Loucy (cell line): ENCODE data around the gene SCYL1.

Source experiments
- H2AFZ ChIP-seq: fragments of 200-600 bp; sonication (generic); 2 replicates; pipeline ENCODE4 v1.6.0; 2016; ENCODE audit warnings: antibody characterized with exemption, mild to moderate bottlenecking, low read length, moderate library complexity
- H3F3A ChIP-seq: fragments of 200-600 bp; 2 replicates; pipeline ENCODE4 v1.6.0; 2016; ENCODE audit warnings: antibody characterized with exemption, low read depth, mild to moderate bottlenecking
- H3K27me3 ChIP-seq: fragments of 200-600 bp; sonication (generic); 2 replicates; pipeline ENCODE4 v1.6.1; 2014; ENCODE audit warnings: low read length, mild to moderate bottlenecking; ENCODE audit not compliant: insufficient read depth, poor library complexity, severe bottlenecking
- H3K36me3 ChIP-seq: fragments of 200-600 bp; sonication (generic); 2 replicates; pipeline ENCODE4 v1.6.1; 2016; ENCODE audit warnings: low read length; ENCODE audit not compliant: insufficient read depth
- H3K4me1 ChIP-seq: fragments of 200-600 bp; sonication (generic); 2 replicates; pipeline ENCODE4 v1.5.1; 2014; ENCODE audit warnings: low read length, mild to moderate bottlenecking; ENCODE audit not compliant: insufficient read depth, poor library complexity, severe bottlenecking
- H3K4me2 ChIP-seq: fragments of 200-600 bp; sonication (generic); 2 replicates; pipeline ENCODE4 v1.6.0; 2014; ENCODE audit warnings: antibody characterized with exemption, low read length, low read depth, mild to moderate bottlenecking; ENCODE audit not compliant: poor library complexity, severe bottlenecking
- H3K4me3 ChIP-seq: fragments of 200-600 bp; sonication (generic); 2 replicates; pipeline ENCODE4 v1.5.1; 2014; ENCODE audit warnings: low read length, mild to moderate bottlenecking, mixed read lengths; ENCODE audit not compliant: poor library complexity, severe bottlenecking
- H3K79me2 ChIP-seq: fragments of 200-600 bp; sonication (generic); 2 replicates; pipeline ENCODE4 v1.6.1; 2014; ENCODE audit warnings: low read length; ENCODE audit not compliant: insufficient read depth
- H3K9ac ChIP-seq: fragments of 200-600 bp; sonication (generic); 2 replicates; pipeline ENCODE4 v1.6.0; 2014; ENCODE audit warnings: mild to moderate bottlenecking, low read depth, low read length, moderate library complexity; ENCODE audit not compliant: poor library complexity, severe bottlenecking
- H3K9me2 ChIP-seq: fragments of 200-600 bp; sonication (generic); replicated peaks from 2 replicates; pipeline ENCODE4 v1.6.1; 2016; ENCODE audit warnings: low read depth, low read length, mixed read lengths
- H3K9me3 ChIP-seq: fragments of 200-600 bp; sonication (generic); 2 replicates; pipeline ENCODE4 v1.6.1; 2014; ENCODE audit warnings: mild to moderate bottlenecking, antibody characterized with exemption, low read length, low read depth; ENCODE audit not compliant: insufficient read depth
- H4K20me1 ChIP-seq: fragments of 200-600 bp; sonication (generic); 2 replicates; pipeline ENCODE4 v1.6.0; 2014; ENCODE audit warnings: antibody characterized with exemption, low read length, mild to moderate bottlenecking; ENCODE audit not compliant: insufficient read depth, poor library complexity, severe bottlenecking
- EZH2phosphoT487 ChIP-seq: fragments of 200-600 bp; IDR thresholded peaks from 2 replicates; pipeline ENCODE4 v1.6.1; 2018; ENCODE audit warnings: antibody characterized with exemption, mild to moderate bottlenecking, moderate library complexity, borderline replicate concordance
- TF ChIP-seq, protein P1 (sequence below): fragments of 200-600 bp; sonication (generic); conservative IDR thresholded peaks from 2 replicates; pipeline ENCODE4 v1.5.1; 2014; ENCODE audit warnings: mild to moderate bottlenecking, antibody characterized with exemption, low read length

Gene SCYL1

DNA sequence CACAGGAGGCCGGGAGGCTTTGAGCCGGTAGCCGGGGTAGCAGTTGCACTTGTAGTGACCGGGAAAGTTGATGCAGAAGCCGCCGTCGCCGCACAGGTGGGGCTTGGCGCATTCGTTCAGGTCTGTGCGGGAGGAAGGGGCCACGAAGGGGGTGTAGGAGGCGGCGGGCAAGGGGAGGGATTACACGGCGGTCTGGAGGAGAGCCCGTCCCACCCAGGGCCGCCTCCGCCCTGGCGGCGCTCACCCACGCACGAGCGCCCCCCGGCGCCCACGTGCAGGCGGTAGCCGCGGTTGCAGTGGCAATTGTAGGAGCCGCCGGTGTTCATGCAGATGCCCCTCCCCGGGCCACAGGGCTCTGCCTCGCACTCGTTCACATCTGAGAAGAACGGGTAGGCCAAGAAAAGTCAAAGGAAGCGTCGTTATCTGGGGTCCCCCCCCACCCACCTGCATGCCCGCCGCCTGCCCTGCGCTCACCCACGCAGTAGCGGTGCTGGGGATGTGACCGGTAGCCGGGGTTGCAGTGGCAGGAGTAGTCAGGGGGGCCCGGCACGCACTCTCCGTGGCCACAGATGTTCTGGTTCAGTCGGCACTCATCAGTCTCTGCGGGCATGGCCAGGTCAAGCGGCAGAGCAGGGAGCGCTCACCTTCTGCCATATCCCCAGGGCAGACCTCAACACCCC, 22.7 kb downstream of the SCYL1 start:
- no peaks in the 10 kb centered on the region for H4K20me1 ChIP-seq
- peak overlapping the region; percentile 71 for H3K4me2 ChIP-seq
- no peaks in the 10 kb centered on the region for H3K36me3 ChIP-seq
- peak overlapping the region; percentile 67 for H3K4me3 ChIP-seq
- H3K9ac ChIP-seq, result peak overlapping the region; percentile 52
- TF ChIP-seq, protein P1, sequence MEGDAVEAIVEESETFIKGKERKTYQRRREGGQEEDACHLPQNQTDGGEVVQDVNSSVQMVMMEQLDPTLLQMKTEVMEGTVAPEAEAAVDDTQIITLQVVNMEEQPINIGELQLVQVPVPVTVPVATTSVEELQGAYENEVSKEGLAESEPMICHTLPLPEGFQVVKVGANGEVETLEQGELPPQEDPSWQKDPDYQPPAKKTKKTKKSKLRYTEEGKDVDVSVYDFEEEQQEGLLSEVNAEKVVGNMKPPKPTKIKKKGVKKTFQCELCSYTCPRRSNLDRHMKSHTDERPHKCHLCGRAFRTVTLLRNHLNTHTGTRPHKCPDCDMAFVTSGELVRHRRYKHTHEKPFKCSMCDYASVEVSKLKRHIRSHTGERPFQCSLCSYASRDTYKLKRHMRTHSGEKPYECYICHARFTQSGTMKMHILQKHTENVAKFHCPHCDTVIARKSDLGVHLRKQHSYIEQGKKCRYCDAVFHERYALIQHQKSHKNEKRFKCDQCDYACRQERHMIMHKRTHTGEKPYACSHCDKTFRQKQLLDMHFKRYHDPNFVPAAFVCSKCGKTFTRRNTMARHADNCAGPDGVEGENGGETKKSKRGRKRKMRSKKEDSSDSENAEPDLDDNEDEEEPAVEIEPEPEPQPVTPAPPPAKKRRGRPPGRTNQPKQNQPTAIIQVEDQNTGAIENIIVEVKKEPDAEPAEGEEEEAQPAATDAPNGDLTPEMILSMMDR, result no peak
- no peak for TF ChIP-seq EZH2phosphoT487
- H3K9me2 ChIP-seq, result no peaks in the 10 kb centered on the region
- no peak overlapping the region for H2AFZ ChIP-seq
- peaks cover 4% of the 10 kb centered on the region; the same call in 1 of the 2 replicates for H3F3A ChIP-seq
- no peaks in the 10 kb centered on the region for H3K79me2 ChIP-seq
- H3K27me3 ChIP-seq, result no peaks in the 10 kb centered on the region
- H3K4me1 ChIP-seq, result peaks cover 31% of the 10 kb centered on the region
- H3K9me3 ChIP-seq, result no peaks in the 10 kb centered on the region

DNA sequence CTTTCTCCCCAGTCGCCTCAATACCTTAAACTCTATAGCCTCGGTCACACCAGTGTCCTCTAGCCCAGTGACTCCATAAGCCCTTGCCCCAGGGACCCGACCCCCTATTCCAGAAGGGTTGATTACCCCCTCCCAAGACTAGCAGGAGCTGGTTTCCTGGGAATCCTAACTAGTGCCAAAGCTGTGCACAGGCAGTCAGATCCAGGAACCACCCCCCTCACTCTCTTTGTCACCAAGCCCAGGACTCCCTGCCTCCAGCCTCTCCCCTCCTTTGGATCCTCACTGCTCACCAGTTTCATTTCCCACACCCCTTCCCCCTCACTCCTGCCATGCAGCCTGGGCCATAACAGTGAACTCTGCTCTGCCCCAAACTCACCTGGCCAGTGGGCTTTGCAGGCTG, 23.5 kb downstream of the SCYL1 start:
- no peaks in the 10 kb centered on the region for H4K20me1 ChIP-seq
- H3K79me2 ChIP-seq, result no peaks in the 10 kb centered on the region
- no peak overlapping the region for H3K9ac ChIP-seq
- H3F3A ChIP-seq, result peaks cover 4% of the 10 kb centered on the region; the same call in 1 of the 2 replicates
- H3K4me2 ChIP-seq, result no peak overlapping the region
- H3K27me3 ChIP-seq, result no peaks in the 10 kb centered on the region
- no peak overlapping the region for H2AFZ ChIP-seq
- H3K4me3 ChIP-seq, result no peak overlapping the region
- H3K9me2 ChIP-seq, result no peaks in the 10 kb centered on the region
- peaks cover 39% of the 10 kb centered on the region for H3K4me1 ChIP-seq
- no peaks in the 10 kb centered on the region for H3K9me3 ChIP-seq
- TF ChIP-seq, protein P1, result no peak
- TF ChIP-seq EZH2phosphoT487, result no peak
- H3K36me3 ChIP-seq, result no peaks in the 10 kb centered on the region

DNA sequence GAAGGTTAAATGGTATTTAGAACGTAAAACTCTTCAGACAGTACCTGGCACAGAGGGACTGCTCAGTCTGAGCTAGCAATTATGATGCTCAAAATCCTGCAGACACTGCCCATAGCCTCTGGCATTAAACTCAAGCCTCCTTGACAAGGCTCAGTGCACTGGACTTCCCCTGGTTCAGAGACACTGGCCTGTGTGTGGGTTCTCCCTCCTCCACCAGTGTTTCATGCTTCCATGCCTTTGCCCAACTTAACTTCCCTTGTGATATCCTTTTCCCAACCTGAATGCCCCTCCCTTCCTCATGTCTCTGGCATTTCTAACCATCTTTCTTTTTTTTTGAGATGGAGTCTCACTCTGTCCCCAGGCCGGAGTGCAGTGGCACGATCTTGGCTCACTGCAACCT, 24.2 kb downstream of the SCYL1 start:
- H3K79me2 ChIP-seq, result no peaks in the 10 kb centered on the region
- H3K4me2 ChIP-seq, result no peak overlapping the region
- no peaks in the 10 kb centered on the region for H3K9me2 ChIP-seq
- H3K4me1 ChIP-seq, result peaks cover 46% of the 10 kb centered on the region
- H3K36me3 ChIP-seq, result no peaks in the 10 kb centered on the region
- no peak overlapping the region for H3K9ac ChIP-seq
- peaks cover 4% of the 10 kb centered on the region; the same call in 1 of the 2 replicates for H3F3A ChIP-seq
- no peaks in the 10 kb centered on the region for H3K27me3 ChIP-seq
- H4K20me1 ChIP-seq, result no peaks in the 10 kb centered on the region
- no peak overlapping the region for H3K4me3 ChIP-seq
- no peaks in the 10 kb centered on the region for H3K9me3 ChIP-seq
- TF ChIP-seq EZH2phosphoT487, result no peak
- TF ChIP-seq, protein P1, result no peak
- no peak overlapping the region for H2AFZ ChIP-seq
